ENCODE measurements around the gene IMP3.

The IMP3 gene

GRCh38 chr15:75616766-75617165, 23.3 kb downstream of the IMP3 start:
- no peak for DNase-seq

- no peak for DNase-seq
These were observed 33.0 kb downstream of the IMP3 start for GRCh38 chr15:75606711-75607699.

GRCh38 chr15:75606026-75606425, 34.0 kb downstream of the IMP3 start:
- DNase-seq: no peak

- no peak for DNase-seq
These were observed 40.6 kb downstream of the IMP3 start for GRCh38 chr15:75599401-75599800.

- DNase-seq: no peak
These were observed 41.7 kb downstream of the IMP3 start for GRCh38 chr15:75598361-75598760.

- DNase-seq: no peak
These were observed 42.2 kb downstream of the IMP3 start for GRCh38 chr15:75597667-75598341.

- DNase-seq: no peak
These were observed 43.2 kb downstream of the IMP3 start for GRCh38 chr15:75596703-75597345.

GRCh38 chr15:75594276-75594675, 45.7 kb downstream of the IMP3 start:
- no peak for DNase-seq

- DNase-seq: no peak
These were observed 48.2 kb downstream of the IMP3 start for GRCh38 chr15:75591655-75592364.

- DNase-seq: no peak
These were observed 49.8 kb downstream of the IMP3 start for GRCh38 chr15:75590239-75590638.

All from kidney glomerular epithelial cell (primary cell).